NCI-H2227 (cell line): ENCODE results near the gene PBX1.

ENCODE experiments used
- DNase-seq: peaks from one replicate; lab custom pipeline; 2025; ENCODE audit not compliant: unreplicated experiment; lab: John Stamatoyannopoulos, UW

PBX1 gene

DNA sequence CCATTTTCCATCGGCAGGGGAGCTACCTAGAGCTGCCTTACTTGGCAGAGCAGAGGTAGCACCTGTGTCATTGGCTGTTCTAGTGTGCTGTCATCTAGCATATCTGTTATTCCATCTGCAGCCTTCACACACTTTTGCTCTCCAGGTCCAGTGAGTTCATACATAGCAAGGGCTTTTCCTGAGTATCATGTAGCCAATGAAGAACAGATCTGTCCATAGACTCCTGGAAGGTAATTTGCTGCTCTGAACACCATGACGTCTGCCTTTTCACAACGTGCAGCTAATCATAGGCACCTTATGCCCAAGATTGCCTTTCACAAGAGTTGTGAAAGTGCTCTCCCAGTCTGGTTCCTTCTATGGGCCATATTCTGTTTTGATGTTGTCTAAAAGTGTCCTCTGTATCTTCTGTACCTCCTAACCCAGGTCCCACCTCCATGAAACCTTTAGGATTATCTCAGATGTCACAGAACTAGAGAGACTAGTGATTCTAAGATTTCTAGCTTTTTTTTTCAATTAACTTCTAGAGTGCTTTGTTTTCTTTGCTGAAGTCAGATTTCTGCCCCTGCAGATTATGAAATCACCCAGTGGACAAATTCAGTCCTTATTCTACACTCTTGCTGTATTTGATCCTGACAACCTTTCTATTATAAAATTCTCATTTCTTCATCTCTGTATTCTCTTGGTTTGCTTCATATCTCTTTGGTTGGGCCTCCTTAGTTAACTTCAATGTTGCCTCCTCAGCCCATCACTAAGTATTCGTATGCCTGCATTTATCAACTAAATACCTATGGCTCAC lies 134.8 kb downstream of the PBX1 start:
- no peak for DNase-seq

- no peak for DNase-seq
These were observed 135.5 kb downstream of the PBX1 start for GRCh38 chr1:164694505-164694904.

DNA sequence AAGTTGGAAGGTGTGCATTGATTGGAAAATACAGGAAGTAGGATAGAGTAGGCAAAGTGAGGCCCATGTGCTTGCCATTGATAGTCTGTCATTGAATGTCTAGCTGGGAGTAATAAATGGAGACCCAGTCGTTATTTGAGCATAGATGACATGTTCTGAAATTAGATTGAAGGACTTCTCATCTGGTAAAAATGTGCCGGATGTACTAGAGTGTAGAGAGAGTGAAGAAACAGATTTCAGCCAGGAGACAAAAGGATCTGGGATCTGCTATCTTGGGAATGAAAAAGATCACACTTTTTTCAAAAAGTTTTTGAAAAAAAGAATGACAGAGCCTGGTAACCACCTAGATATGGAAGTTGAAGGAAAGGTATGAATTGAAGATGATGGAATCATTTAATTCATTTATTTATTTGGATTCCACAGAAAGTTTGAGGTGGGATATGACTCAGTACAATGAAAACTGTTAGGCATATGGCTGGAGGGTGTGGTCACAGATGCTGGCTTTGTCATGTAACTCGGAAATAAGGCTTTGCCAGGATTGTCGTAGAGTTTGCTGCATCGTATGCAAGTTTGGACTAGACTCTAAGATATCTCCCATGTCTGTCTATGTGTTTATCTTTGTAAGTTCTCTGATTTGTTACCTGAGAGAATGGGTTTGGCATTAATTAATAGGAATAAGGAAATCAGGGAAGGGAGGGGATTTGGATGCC lies 137.1 kb downstream of the PBX1 start:
- DNase-seq, result no peak

DNA sequence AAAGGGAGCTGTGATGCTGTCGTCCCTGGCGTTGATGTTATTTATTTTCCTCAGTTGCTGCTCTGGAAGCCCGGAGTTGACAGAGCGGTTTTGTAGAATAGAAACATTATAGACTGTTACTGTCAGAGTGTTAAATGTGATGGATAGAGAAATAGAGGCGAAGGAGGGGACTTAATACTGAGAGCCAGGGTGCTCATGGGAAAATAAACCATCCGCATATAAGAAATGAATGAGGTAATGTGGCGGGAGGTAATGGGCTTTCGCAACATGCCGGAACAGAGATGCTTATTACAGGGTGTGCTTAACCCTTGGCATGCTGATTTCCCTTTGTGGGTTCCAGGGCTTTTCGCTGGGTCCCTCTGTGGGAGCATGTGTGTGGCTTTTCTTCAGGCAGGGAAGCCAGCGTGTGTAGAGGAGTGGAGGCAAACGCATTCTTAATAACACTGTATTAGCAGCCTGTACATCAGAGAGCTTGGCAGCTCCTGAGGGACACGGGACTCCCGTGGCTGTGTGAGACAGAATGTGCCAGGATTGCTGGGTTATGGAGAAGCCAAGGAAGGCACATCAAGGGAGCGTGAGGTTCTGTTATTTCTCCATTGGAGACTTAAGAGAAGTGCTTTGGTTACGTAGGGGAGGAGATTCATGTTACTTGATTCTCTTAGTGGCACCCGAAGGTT lies 141.0 kb downstream of the PBX1 start:
- DNase-seq, result peak; percentile 8

DNA sequence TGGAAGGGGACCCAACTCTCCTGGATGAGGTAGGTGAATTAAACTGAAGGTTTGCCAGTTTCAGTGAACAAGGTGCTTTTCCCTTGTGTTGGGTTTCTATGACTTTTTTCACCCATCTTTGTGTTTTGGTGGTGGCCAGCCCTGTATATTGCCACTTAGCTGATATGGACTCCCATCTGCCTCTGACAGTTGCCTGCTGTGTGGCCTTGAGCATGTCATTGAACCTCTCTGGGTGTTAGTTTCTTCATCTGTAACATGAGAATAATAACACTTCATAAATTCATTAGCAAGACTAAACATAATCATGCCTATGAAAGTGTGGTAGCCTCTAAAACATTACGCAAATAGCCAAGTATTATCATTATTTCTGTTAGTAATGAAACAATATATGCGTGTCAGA lies 141.7 kb downstream of the PBX1 start:
- DNase-seq, result no peak

DNA sequence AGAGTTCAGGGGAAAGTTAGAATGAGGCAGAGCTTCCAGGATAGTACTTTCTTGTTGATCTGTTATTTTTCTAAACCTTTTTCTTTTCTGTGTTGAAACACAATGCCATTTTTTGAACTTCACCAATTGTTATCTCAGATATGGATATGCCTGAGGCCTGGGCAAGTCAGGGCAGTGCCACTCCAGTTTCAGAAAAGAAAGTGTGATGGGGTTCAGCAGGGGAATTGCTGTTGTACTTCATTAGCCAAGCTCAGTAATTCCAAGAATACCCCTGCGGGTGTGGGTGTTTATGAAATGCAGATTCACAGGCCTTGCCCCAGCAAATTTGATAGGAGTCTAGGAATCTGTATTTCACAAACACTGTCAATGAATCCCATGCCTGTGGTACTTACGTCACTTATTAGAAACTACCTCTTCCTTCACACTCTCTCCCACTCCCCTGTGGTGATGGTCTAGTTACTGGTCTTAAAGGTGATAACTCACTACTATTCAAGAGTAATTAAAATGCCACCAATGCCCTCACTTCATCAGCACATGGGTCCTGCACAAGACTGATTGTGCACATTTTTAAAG lies 142.3 kb downstream of the PBX1 start:
- no peak for DNase-seq

DNA sequence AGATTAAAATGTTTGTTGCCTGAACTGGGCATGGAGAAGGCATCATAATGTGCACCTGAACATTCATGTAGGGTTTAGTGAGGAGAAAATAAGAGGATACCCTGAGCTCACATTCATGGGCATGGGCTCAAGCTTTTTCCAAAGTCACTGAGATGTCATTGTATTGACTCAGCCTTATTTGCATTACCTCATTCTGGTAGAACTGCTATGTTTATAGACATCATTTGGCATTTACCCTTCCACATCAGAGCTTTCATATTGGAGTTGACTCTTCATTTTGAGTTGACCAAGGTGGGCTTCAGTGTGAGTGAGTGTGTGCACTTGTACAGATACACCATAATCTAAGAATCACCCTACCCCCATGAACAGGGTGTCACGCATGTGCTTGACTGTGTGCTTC lies 143.2 kb downstream of the PBX1 start:
- no peak for DNase-seq

DNA sequence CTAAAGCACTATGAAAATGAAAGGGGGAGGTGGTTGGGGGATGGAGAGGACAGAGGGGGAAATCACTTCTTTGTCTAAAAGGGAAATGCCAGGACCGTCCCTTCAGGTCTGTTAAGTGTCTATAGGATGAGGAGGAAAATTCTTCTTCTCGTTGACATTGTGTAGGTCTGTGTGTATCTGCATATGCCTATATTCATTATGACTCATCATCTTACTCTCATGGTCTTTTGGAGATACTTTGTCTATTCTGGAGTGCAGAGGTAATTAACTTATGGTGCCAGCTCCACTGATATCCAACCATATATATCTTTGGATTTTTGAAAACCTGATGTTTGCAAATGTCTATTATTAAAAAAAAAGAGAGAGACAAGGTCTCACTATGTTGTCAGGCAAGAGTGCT lies 143.7 kb downstream of the PBX1 start:
- no peak for DNase-seq

- DNase-seq, result peak; percentile 87
These were observed 144.5 kb downstream of the PBX1 start for GRCh38 chr1:164703463-164703862.

DNA sequence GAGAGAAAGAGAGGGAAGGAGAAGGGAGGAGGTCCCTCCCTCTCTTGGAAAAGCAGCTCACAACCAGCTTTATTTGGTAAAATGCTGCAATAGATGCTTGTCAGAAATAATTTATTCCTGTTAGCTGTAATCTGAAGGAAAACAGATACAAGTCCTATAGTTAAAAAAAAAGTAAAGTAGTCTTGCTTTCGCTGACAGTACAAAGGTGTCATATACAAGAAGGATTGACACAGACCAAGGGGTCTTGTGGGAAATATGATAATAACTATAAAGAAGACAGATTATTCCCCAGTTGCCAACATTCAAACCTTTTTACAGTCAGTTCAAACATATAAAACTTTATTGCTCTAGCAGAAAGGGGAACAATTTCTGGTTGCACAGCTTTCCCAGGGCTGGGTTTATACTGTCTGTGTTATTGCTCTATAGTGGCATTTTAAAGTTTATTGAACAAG lies 145.0 kb downstream of the PBX1 start:
- DNase-seq, result no peak

GRCh38 chr1:164704954-164705353 lies 146.0 kb downstream of the PBX1 start:
- DNase-seq, result peak; percentile 52

- DNase-seq, result no peak
These were observed 147.6 kb downstream of the PBX1 start for GRCh38 chr1:164706606-164706987.

GRCh38 chr1:164707868-164708331 lies 148.9 kb downstream of the PBX1 start:
- DNase-seq, result peak; percentile 49

- no peak for DNase-seq
These were observed 149.6 kb downstream of the PBX1 start for GRCh38 chr1:164708596-164708995.

- DNase-seq, result no peak
These were observed 150.1 kb downstream of the PBX1 start for GRCh38 chr1:164709126-164709525.

GRCh38 chr1:164709541-164710278 lies 150.7 kb downstream of the PBX1 start:
- DNase-seq, result no peak

DNA sequence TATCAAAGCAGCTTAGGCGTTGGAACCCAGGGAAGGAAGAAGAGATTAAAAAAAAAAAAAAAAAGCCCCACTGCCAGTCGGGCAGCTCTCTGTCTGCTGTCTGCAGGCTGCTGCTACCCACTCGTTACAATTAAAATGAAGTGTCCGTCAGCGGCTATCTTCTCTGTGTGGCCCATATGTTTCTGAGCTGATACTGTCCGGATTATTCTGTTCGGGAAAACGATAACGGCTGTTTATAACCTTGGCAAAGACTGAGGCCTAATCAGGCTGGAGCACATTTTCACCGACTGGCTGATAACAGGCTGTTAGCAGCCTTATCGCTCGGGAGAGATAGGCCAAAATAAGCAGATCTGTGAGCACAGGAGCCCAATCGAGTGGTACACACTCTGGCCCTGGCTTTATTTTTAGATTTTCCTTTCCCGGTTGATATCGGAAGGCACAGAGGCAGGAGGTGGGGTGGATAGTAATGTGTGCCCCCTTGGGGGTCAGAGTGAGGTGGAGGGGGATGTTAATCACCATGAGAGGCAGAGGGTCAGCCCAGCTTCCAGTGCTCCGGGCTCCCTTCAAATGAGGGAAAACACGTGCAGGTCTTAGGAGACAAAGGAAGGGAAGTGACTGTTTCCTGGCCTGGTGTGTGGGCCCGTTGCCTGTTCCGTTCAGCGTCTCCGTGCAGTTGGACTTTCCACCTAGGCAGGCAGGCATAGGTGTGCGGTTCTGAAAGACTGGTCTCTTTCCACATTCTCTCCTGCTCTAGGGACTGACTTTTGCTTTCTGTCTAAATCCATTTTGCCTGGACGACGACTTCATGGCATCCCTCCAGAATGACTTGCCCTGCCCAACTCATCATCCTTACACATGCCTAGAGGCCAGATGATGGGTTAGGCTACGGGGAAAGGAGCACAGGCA lies 153.4 kb downstream of the PBX1 start:
- DNase-seq, result peak; percentile 40

DNA sequence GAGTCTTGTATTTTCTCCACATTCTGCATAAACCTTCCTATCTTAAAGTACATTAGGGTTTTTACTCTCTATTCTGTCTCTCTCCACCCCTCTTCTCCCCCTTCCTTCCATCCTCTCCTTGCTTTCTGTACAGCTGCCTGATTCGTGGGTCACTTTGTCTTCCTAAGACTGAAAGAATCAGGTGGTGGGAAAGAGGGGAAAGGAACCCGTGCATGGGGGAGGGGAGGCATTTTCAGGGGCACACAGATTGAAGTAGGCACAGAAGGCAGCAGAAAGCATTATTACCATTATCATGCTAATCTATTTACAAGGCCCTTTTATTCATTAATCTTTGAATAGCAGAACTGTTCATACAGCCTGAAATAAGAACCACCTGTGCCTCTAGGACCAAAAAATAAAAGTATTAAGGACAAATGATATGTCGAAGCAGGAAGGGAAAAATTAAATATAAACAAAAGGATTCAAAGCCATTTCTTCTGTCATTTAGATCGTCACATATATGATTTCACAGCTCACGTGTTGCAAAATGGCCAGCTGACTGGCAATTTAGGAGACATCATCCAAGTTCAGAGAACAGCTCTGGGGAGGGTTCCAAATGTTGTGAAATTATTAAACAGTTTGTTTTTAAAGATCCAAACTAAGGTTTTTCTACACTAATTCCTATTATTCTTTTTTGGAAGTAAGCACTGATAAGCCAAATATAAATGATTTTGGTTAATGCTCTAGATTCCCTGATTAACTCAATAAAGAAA lies 154.6 kb downstream of the PBX1 start:
- no peak for DNase-seq
